ENCODE measurements around the gene C1orf210. TPM values are rescaled to one million over a fixed set of nuclear protein-coding genes. Genes with fewer than 3 reads are reported as not detected.

The C1orf210 gene
- total RNA-seq, 2 experiments from 2014 or later: not detected

GRCh38 chr1:43267291-43267805, 18.0 kb downstream of the C1orf210 start:
- intact Hi-C loops (cut with DNase I, micrococcal nuclease): no loop called here
- Histone ChIP-seq H3K27me3 (ENCODE audit: control insufficient read depth in 1 of 2, insufficient read depth in 2 of 2, low read length in 2 of 2) (peaks cover 0 to 12% of the 10 kb centered on the region in 2 experiments), H3K4me1 (ENCODE audit: insufficient read depth, low read length) (peaks cover 11% of the 10 kb centered on the region), H3K36me3 (ENCODE audit: insufficient read depth, low read length) (no peaks in the 10 kb centered on the region), H3K27ac (ENCODE audit: low read depth in 1 of 2, low read length in 2 of 2) (no peak overlapping the region), H3K9me3 (ENCODE audit: control insufficient read depth in 1 of 2, insufficient read depth in 1 of 2, low read length in 2 of 2) (no peaks in the 10 kb centered on the region), H3K4me3 (ENCODE audit: low read length) (no peak overlapping the region)
- POLR2A ChIA-PET: no interaction called here
- H3K4me3 Mint-ChIP-seq: no peak overlapping the region
- CTCF ChIA-PET: no interaction called here
- H3K27me3 Mint-ChIP-seq: peaks cover 22% of the 10 kb centered on the region
- H3K27ac Mint-ChIP-seq: no peak overlapping the region
- H3K4me1 Mint-ChIP-seq (ENCODE audit: low read depth): peaks cover 24% of the 10 kb centered on the region
- TF ChIP-seq CTCF (IDR thresholded peaks at IDR 0.05): no peak
- ATAC-seq (ENCODE audit: poor library complexity) (no peak), DNase-seq (no peak)
- no peaks in the 10 kb centered on the region for H3K36me3 Mint-ChIP-seq (ENCODE audit: low read depth)
- peaks cover 2% of the 10 kb centered on the region for H3K9me3 Mint-ChIP-seq

- ChIA-PET POLR2A (no interaction called here), CTCF (no interaction called here)
- DNase-seq: no peak
- Histone ChIP-seq H3K4me1 (ENCODE audit: insufficient read depth, low read length) (peaks cover 11% of the 10 kb centered on the region), H3K9me3 (ENCODE audit: control insufficient read depth in 1 of 2, insufficient read depth in 1 of 2, low read length in 2 of 2) (no peaks in the 10 kb centered on the region), H3K27ac (ENCODE audit: low read depth in 1 of 2, low read length in 2 of 2) (no peak overlapping the region), H3K36me3 (ENCODE audit: insufficient read depth, low read length) (no peaks in the 10 kb centered on the region), H3K27me3 (ENCODE audit: control insufficient read depth in 1 of 2, insufficient read depth in 2 of 2, low read length in 2 of 2) (peaks cover 0 to 12% of the 10 kb centered on the region in 2 experiments), H3K4me3 (ENCODE audit: low read length) (no peak overlapping the region)
- no peak for ATAC-seq (ENCODE audit: poor library complexity)
- Mint-ChIP-seq H3K27ac (no peak overlapping the region), H3K9me3 (peaks cover 2% of the 10 kb centered on the region), H3K36me3 (ENCODE audit: low read depth) (no peaks in the 10 kb centered on the region), H3K4me3 (no peak overlapping the region), H3K27me3 (peaks cover 19% of the 10 kb centered on the region), H3K4me1 (ENCODE audit: low read depth) (peaks cover 20% of the 10 kb centered on the region)
- no peak for TF ChIP-seq CTCF (IDR thresholded peaks at IDR 0.05)
- intact Hi-C loops (cut with DNase I, micrococcal nuclease): no loop called here
These were observed 18.5 kb downstream of the C1orf210 start for GRCh38 chr1:43266881-43267280.

DNA sequence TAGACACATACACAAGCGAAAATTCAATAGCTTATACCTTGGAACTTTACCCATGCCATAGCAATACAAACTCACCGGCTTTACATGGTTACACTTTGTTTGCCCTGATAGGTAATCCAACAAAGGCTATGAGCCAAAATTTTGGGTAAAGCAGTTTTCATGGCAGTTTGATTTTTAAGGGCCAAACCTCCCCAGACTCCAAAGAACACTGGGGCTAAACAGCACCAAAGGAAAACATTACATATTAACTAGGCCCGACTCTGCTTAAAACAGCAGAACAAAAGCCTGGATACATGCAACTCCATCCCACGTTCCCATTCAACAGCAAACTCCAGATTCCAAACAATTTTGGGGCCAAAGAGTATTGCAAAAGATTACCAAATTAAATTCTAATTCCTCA, 19.9 kb downstream of the C1orf210 start:
- Histone ChIP-seq H3K36me3 (ENCODE audit: insufficient read depth, low read length) (no peaks in the 10 kb centered on the region), H3K27ac (ENCODE audit: low read depth in 1 of 2, low read length in 2 of 2) (no peak overlapping the region), H3K4me1 (ENCODE audit: insufficient read depth, low read length) (peaks cover 3% of the 10 kb centered on the region), H3K9me3 (ENCODE audit: control insufficient read depth in 1 of 2, insufficient read depth in 1 of 2, low read length in 2 of 2) (no peaks in the 10 kb centered on the region), H3K4me3 (ENCODE audit: low read length) (no peak overlapping the region), H3K27me3 (ENCODE audit: control insufficient read depth in 1 of 2, insufficient read depth in 2 of 2, low read length in 2 of 2) (peaks cover 0 to 6% of the 10 kb centered on the region in 2 experiments)
- TF ChIP-seq CTCF (IDR thresholded peaks at IDR 0.05): no peak
- H3K9me3 Mint-ChIP-seq: no peaks in the 10 kb centered on the region
- DNase-seq: no peak
- H3K4me1 Mint-ChIP-seq (ENCODE audit: low read depth): peaks cover 6% of the 10 kb centered on the region
- no peak overlapping the region for H3K4me3 Mint-ChIP-seq
- no peak overlapping the region for H3K27ac Mint-ChIP-seq
- intact Hi-C loops (cut with DNase I, micrococcal nuclease): no loop called here
- ATAC-seq (ENCODE audit: poor library complexity): no peak
- ChIA-PET CTCF (no interaction called here), POLR2A (no interaction called here)
- no peaks in the 10 kb centered on the region for H3K36me3 Mint-ChIP-seq (ENCODE audit: low read depth)
- H3K27me3 Mint-ChIP-seq: peaks cover 5% of the 10 kb centered on the region

Data from CD4-positive, alpha-beta T cell (primary cell).